ENCODE data around the gene TCF20.

DNA sequence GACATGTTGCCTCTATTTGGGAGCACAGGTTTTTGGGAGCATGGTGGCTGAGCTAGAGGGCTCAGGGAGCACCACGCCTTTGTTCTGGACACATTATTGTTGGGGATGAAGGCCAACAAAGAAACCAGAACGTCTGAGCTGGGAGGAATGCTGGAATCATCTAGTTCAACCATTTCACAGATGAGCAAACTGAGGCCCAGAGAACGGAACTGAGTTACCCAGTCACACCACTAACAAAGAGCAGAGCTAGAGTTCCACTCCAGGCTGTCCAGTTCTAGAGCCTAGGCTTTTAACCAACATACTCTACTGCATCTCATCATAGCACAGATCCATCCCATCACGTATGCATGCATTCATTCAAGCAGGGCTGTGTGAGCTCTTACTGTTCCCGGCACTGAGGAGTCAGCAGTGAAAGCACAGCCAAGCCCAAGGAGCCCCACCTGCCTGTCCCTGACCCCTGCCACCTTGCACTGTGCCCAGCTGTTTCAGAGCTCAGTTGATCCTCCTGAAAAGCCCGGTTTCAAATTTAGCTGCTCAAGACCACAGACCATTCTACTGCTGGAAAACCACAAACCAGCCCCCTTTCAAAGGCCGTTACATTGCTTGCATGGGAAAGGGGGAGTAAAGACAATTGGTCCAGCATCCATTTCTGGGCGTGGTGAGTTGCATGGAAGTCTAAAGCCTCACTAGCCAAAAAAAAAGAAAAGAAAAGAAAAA lies 16.9 kb upstream of the TCF20 start:
- TF ChIP-seq, protein P1, sequence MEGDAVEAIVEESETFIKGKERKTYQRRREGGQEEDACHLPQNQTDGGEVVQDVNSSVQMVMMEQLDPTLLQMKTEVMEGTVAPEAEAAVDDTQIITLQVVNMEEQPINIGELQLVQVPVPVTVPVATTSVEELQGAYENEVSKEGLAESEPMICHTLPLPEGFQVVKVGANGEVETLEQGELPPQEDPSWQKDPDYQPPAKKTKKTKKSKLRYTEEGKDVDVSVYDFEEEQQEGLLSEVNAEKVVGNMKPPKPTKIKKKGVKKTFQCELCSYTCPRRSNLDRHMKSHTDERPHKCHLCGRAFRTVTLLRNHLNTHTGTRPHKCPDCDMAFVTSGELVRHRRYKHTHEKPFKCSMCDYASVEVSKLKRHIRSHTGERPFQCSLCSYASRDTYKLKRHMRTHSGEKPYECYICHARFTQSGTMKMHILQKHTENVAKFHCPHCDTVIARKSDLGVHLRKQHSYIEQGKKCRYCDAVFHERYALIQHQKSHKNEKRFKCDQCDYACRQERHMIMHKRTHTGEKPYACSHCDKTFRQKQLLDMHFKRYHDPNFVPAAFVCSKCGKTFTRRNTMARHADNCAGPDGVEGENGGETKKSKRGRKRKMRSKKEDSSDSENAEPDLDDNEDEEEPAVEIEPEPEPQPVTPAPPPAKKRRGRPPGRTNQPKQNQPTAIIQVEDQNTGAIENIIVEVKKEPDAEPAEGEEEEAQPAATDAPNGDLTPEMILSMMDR (IDR thresholded peaks at IDR 0.05): no peak
- TF ChIP-seq POLR2A (IDR thresholded peaks at IDR 0.05): no peak
